Endometrial microvascular endothelial cells (primary cell): ENCODE measurements around the gene TSPAN9. TPM values are rescaled to one million over a fixed set of nuclear protein-coding genes. Genes with fewer than 3 reads are reported as not detected.

ENCODE experiments used
- in situ Hi-C: cut with HindIII; loops from 2 replicates; pipeline ENCODE4 v1.10.0; 2017; ENCODE audit warnings: low sequenced_read_pairs, low pct_unique_long_range_greater_than_20kb; ENCODE audit errors: inconsistent ontology term
- total RNA-seq: library from RNA; depleted of rRNA; stranded (reverse); fragments of >200 nt; gene quantifications from one replicate; pipeline ENCODE4 v1.2.3, GENCODE V29; 2015; ENCODE audit errors: inconsistent ontology term

TSPAN9 gene
- total RNA-seq, 1 donor from 2014 or later = 15.9 TPM

DNA sequence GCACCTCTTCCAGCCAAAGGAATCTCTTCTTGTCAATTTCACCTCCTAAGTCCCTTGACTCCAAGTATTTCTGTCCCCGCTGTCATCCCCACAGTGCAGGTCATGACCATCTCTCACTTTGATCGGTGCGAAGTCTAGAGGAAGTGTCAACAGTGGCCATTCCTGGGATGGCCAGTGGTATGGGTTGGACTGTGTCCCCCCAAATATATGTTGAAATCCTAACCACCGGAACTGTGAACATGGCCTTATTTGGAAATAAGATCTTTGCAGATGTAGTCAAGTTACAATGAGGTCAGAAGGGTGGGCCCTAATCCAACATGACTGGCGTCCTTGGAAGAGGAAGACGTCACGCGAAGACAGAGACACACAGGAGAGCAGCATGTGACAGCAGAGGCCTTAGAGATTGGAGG lies 257.9 kb downstream of the TSPAN9 start:
- in situ Hi-C loops = no loop called here

Other genes with a start within 250 kb of the TSPAN9 start
- gene NRIP2, start 242.3 kb upstream of the TSPAN9 start, total RNA-seq = not detected
- not detected for gene TEX52, start 220.3 kb upstream of the TSPAN9 start, total RNA-seq
- 57.3 TPM for gene FOXM1, start 200.2 kb upstream of the TSPAN9 start, total RNA-seq
- gene RHNO1, start 200.2 kb upstream of the TSPAN9 start, total RNA-seq = 52.6 TPM
- 16.1 TPM for gene TULP3, start 186.5 kb upstream of the TSPAN9 start, total RNA-seq
- gene TEAD4, start 118.0 kb upstream of the TSPAN9 start, total RNA-seq = 78.1 TPM